ENCODE results near the gene HAPLN3.

The HAPLN3 gene

GRCh38 chr15:88909956-88910831, 14.8 kb upstream of the HAPLN3 start:
- DNase-seq: peak; percentile 46

GRCh38 chr15:88908697-88909621, 13.6 kb upstream of the HAPLN3 start:
- no peak for DNase-seq

- DNase-seq: no peak
Measured at GRCh38 chr15:88908123-88908522, 12.8 kb upstream of the HAPLN3 start.

GRCh38 chr15:88907111-88907510, 11.8 kb upstream of the HAPLN3 start:
- no peak for DNase-seq

- DNase-seq: no peak
Measured at GRCh38 chr15:88906551-88906950, 11.2 kb upstream of the HAPLN3 start.

GRCh38 chr15:88906130-88906529, 10.8 kb upstream of the HAPLN3 start:
- no peak for DNase-seq

GRCh38 chr15:88905576-88905975, 10.2 kb upstream of the HAPLN3 start:
- no peak for DNase-seq

GRCh38 chr15:88904624-88905327, 9.4 kb upstream of the HAPLN3 start:
- peak; percentile 77 for DNase-seq

GRCh38 chr15:88904257-88904623, 8.9 kb upstream of the HAPLN3 start:
- DNase-seq: no peak

GRCh38 chr15:88902846-88903245, 7.5 kb upstream of the HAPLN3 start:
- no peak for DNase-seq

- DNase-seq: no peak
Measured at GRCh38 chr15:88902221-88902835, 7.0 kb upstream of the HAPLN3 start.

- no peak for DNase-seq
Measured at GRCh38 chr15:88901508-88902220, 6.3 kb upstream of the HAPLN3 start.

GRCh38 chr15:88900982-88901418, 5.7 kb upstream of the HAPLN3 start:
- DNase-seq: no peak

GRCh38 chr15:88900309-88900981, 5.1 kb upstream of the HAPLN3 start:
- DNase-seq: peak; percentile 88

- no peak for DNase-seq
Measured at GRCh38 chr15:88899251-88899650, 3.9 kb upstream of the HAPLN3 start.

- no peak for DNase-seq
Measured at GRCh38 chr15:88898736-88899135, 3.4 kb upstream of the HAPLN3 start.

- peak; percentile 84 for DNase-seq
Measured at GRCh38 chr15:88897456-88898194, 2.3 kb upstream of the HAPLN3 start.

- no peak for DNase-seq
Measured at GRCh38 chr15:88897142-88897455, 1.8 kb upstream of the HAPLN3 start.

- DNase-seq: no peak
Measured at GRCh38 chr15:88896333-88897033, 1.1 kb upstream of the HAPLN3 start.

- peak; percentile 38 for DNase-seq
Measured at GRCh38 chr15:88894348-88894818, 961 bp downstream of the HAPLN3 start.

Data from fibroblast of skin of scalp (primary cell).